Sigmoid colon (tissue), 4 donors: ENCODE data around the gene CCDC170.
"Not testable (repeated sequence)": the region's sequence is repeated elsewhere in the genome, so short reads cannot be mapped to it uniquely, and the experiment has no call there.

Experiments used
- EP300 ChIP-seq, 4 donors: sonication (generic); formaldehyde crosslinking; IDR thresholded peaks; one replicate each; pipeline ENCODE4 v1.6.1; 2017; ENCODE audit warnings: antibody characterized with exemption in 4 of 4
- POLR2A ChIP-seq, 2 donors: fragments of 450-650 bp; IDR thresholded peaks; one replicate each; pipeline ENCODE4 v1.6.1; 2016; ENCODE audit warnings: antibody characterized with exemption in 2 of 2, mild to moderate bottlenecking in 2 of 2, moderate library complexity in 2 of 2
- POLR2AphosphoS5 ChIP-seq, 4 donors: sonication (generic); formaldehyde crosslinking; IDR thresholded peaks; one replicate each; pipeline ENCODE4 v1.6.1; 2017; ENCODE audit warnings: antibody characterized with exemption in 4 of 4
- TF ChIP-seq, protein P1 (sequence below), 4 experiments: fragments of 450-650 bp in 3 of 4; fragments of 200-600 bp in 1 of 4; IDR thresholded peaks; one replicate each; pipeline ENCODE4 v1.5.1; 2016 to 2019; ENCODE audit warnings: antibody characterized with exemption in 4 of 4, mild to moderate bottlenecking in 3 of 4, moderate library complexity in 2 of 4

DNA sequence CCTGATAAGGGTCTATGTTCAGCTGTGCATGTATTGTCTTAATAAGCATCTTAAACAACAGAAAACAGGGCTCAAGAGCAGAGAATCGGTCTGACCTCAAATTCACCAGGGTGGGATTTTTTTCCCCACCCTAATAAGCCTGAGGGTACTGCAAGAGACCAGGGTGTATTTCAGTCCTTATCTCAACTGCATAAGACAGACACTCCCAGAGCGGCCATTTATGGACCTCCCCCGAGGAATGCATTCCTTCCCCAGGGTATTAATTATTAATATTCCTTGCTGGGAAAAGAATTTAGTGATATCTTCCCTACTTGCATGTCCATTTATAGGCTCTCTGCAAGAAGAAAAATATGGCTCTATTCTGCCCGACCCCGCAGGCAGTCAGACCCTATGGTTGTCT, 25.2 kb downstream of the CCDC170 start:
- TF ChIP-seq, protein P1, sequence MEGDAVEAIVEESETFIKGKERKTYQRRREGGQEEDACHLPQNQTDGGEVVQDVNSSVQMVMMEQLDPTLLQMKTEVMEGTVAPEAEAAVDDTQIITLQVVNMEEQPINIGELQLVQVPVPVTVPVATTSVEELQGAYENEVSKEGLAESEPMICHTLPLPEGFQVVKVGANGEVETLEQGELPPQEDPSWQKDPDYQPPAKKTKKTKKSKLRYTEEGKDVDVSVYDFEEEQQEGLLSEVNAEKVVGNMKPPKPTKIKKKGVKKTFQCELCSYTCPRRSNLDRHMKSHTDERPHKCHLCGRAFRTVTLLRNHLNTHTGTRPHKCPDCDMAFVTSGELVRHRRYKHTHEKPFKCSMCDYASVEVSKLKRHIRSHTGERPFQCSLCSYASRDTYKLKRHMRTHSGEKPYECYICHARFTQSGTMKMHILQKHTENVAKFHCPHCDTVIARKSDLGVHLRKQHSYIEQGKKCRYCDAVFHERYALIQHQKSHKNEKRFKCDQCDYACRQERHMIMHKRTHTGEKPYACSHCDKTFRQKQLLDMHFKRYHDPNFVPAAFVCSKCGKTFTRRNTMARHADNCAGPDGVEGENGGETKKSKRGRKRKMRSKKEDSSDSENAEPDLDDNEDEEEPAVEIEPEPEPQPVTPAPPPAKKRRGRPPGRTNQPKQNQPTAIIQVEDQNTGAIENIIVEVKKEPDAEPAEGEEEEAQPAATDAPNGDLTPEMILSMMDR (IDR thresholded peaks at IDR 0.05): not testable (repeated sequence)
- not testable (repeated sequence) for TF ChIP-seq POLR2AphosphoS5, POLR2A, EP300 (IDR thresholded peaks at IDR 0.05)
